Heart right ventricle (tissue), 16 donors: Measurements from ENCODE around the gene ASCL5. TPM values are rescaled to one million over a fixed set of nuclear protein-coding genes. Genes with fewer than 3 reads are reported as not detected.

ENCODE experiments used
- ATAC-seq, 8 donors: fragments of 200-7000 bp; cut with Tn5 transposase; one replicate each; pipeline ENCODE4 v1.9.1; 2020; ENCODE audit warnings: mild to moderate bottlenecking in 8 of 8, moderate library complexity in 8 of 8, moderate number of reproducible peaks in 1 of 8
- DNase-seq, 2 donors: peaks; one replicate each; pipeline ENCODE4 v3.0.0-alpha.2; 2020
- H3K27ac ChIP-seq, 10 donors: fragments of 200-600 bp; sonication (generic) in 2 of 10; one replicate each; pipeline versions ENCODE4 v1.5.0 to v1.8.0; 2020 to 2022; ENCODE audit warnings: mild to moderate bottlenecking in 3 of 10
- H3K27me3 ChIP-seq, 7 donors: fragments of 200-600 bp; one replicate each; pipeline ENCODE4 v1.8.0; 2021 to 2022; ENCODE audit warnings: mild to moderate bottlenecking in 2 of 7
- H3K36me3 ChIP-seq, 9 donors: fragments of 200-600 bp; sonication (generic) in 1 of 9; one replicate each; pipeline versions ENCODE4 v1.5.0 to v1.8.0; 2020 to 2022; ENCODE audit warnings: mild to moderate bottlenecking in 2 of 9
- H3K4me1 ChIP-seq, 9 donors: fragments of 200-600 bp; sonication (generic) in 1 of 9; one replicate each; pipeline versions ENCODE4 v1.5.0 to v1.8.0; 2020 to 2022; ENCODE audit warnings: mild to moderate bottlenecking in 4 of 9
- H3K4me3 ChIP-seq, 10 donors: fragments of 200-600 bp; sonication (generic) in 2 of 10; one replicate each; pipeline versions ENCODE4 v1.5.0 to v1.8.0; 2020 to 2022; ENCODE audit warnings: mild to moderate bottlenecking in 7 of 10, moderate library complexity in 2 of 10
- H3K9me3 ChIP-seq, 11 donors: fragments of 200-600 bp in 10 of 11; sonication (generic) in 2 of 11; one replicate each; pipeline versions ENCODE4 v1.5.0 to v1.8.0; 2013 to 2022; ENCODE audit warnings: mild to moderate bottlenecking in 2 of 11, control low read depth in 1 of 11, moderate library complexity in 1 of 11
- CTCF ChIP-seq, 9 donors: fragments of 200-600 bp; sonication (generic) in 2 of 9; IDR thresholded peaks; one replicate each; pipeline versions ENCODE4 v1.5.0 to v1.8.0; 2021 to 2022; ENCODE audit warnings: antibody characterized with exemption in 9 of 9, mild to moderate bottlenecking in 5 of 9, moderate library complexity in 1 of 9
- WGBS, 2 donors: extraction: QIAGEN DNeasy Blood & Tissue Kit; methylation state at CpG; one replicate each; pipeline ENCODE4 v1.1.7; 2013; ENCODE audit warnings: inconsistent platforms in 1 of 2; 5-methylcytosine and 5-hydroxymethylcytosine counted together
- intact Hi-C, 10 donors: fragments of 100-400 bp; cut with DNase I; formaldehyde crosslinking; loops; one replicate each; pipeline versions ENCODE4 v1.11.1 to v1.14.2; 2022
- polyA plus RNA-seq, 2 donors: library from polyadenylated mRNA; stranded (reverse); fragments of 200-250 nt; gene quantifications; one replicate each; pipeline ENCODE4 v1.2.3, GENCODE V29; 2013
- total RNA-seq, 10 donors: library from RNA; stranded (reverse); fragmentation: NEBNext Ultra II Directional in 3 of 10; extraction: Animal tissue kit (Norgen Biotek cat#: 25700) in 3 of 10; gene quantifications; one replicate each; pipeline versions ENCODE4 v1.2.1 to v1.2.4, GENCODE V29; 2021 to 2023
- donor health status: Arrhythmogenic right ventricular cardiomyopathy.
- donor health status: ischemic (EF 13 %, LVEDD 7.1; RV severe dilation, severe dysfunction).
- donor health status: healthy with polysubstance abuse.
- donor health status: DM: no; HTN: yes; CAD: no.
- donor health status: DM: no; HTN: no; CAD: no.
- donor health status: ischemic (EF 25% LVEDD 6.9; RV normal size, moderate dysfunction).
- donor health status: ischemic (EF 25% LVEDD 5.7; RV mildly dilated, moderate dysfunction).
- donor health status: healthy.
- donor health status: DM: yes; HTN: yes; CAD: no.
- donor health status: Ischemic cardiomyopathy.
- donor health status: ischemic (EF 35%, LVEDD 5.7; RV mildly dilated, moderate dysfunction).
- donor health status: nonischemic (EF 11% LVEDD 7.7; RV severe dilation, severe dysfunction).
- donor health status: DM: yes; HTN: yes; CAD: no.
- donor health status: PGD.
- donor health status: ischemic (EF 29% LVEDD 5.4; RV normal size, mild dysfunction).
- donor health status: nonischemic (EF 23%, LVEDD 6.1; RV moderate dilation, normal function).

Gene ASCL5
- total and polyA plus RNA-seq, 12 donors: not detected

DNA sequence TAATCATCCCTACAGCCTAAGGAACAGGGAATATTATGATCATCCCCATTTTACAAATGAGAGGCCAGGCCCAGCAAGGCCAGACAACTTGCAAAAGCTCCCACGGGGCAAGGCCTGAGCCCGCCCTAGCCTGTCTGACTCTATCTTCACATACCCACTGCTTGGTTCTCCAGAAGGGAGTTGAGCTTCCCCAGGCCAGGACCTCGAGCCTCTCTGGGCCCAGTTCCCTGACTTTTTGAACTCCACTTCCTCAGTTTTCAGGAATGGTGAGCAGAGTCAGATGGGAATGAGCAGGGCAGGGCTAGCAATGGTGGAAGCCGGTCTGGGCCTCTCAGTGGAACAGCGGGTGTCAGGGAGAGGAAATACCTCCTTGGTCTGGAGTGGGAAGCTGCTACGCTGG is 54.1 kb downstream of the ASCL5 start:
- H3K4me1 ChIP-seq: no peaks in the 10 kb centered on the region
- peaks cover 0 to 7% (median 0%) of the 10 kb centered on the region in 7 donors for H3K27me3 ChIP-seq
- H3K9me3 ChIP-seq: no peaks in the 10 kb centered on the region
- TF ChIP-seq CTCF (IDR thresholded peaks at IDR 0.05): no peak
- 54 to 65% methylated on average over 6 of the region's 6 CpGs for WGBS, 2 donors
- intact Hi-C loops: no loop called here
- no peak overlapping the region for H3K4me3 ChIP-seq
- H3K27ac ChIP-seq: no peak overlapping the region
- ATAC-seq: peak in 7 of 8 donors; percentile 28 to 55 (median 50)
- H3K36me3 ChIP-seq: no peaks in the 10 kb centered on the region
- peak in 1 of 2 donors; percentile 14 for DNase-seq

DNA sequence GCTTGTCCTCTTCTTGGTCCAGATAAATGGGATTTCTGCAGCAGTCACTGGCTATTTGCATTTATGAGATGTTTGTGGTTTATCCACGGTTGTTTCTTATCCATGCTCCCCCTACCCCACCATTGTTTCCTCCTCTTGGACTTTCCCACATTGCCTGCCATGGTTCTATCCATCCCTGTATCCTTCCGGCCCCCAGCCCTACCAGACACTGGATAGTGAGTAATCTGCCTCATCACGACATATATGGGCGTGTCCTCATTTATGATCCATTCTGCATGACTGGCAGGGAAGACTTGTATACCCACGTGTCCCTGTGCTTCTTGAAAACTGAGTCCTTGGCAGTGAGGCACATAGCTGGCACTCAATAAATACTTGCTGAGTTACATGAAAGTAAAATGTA is 54.8 kb downstream of the ASCL5 start:
- intact Hi-C loops: no loop called here
- Histone ChIP-seq H3K27ac (no peak overlapping the region), H3K4me3 (no peak overlapping the region), H3K4me1 (no peaks in the 10 kb centered on the region), H3K36me3 (no peaks in the 10 kb centered on the region), H3K27me3 (peaks cover 0 to 10% (median 0%) of the 10 kb centered on the region in 7 donors), H3K9me3 (no peaks in the 10 kb centered on the region)
- WGBS, 2 donors: 71 to 83% methylated on average over 5 of the region's 5 CpGs
- ATAC-seq: no peak
- TF ChIP-seq CTCF (IDR thresholded peaks at IDR 0.05): no peak
- DNase-seq: no peak

- Histone ChIP-seq H3K27ac (no peak overlapping the region), H3K9me3 (no peaks in the 10 kb centered on the region), H3K27me3 (peaks cover 0 to 17% (median 0%) of the 10 kb centered on the region in 7 donors), H3K4me3 (no peak overlapping the region), H3K4me1 (no peaks in the 10 kb centered on the region), H3K36me3 (no peaks in the 10 kb centered on the region)
- intact Hi-C loops: no loop called here
- TF ChIP-seq CTCF (IDR thresholded peaks at IDR 0.05): no peak
- WGBS, 2 donors: 93 to 96% methylated on average over 3 of the region's 3 CpGs
- DNase-seq: no peak
- ATAC-seq: no peak
These were observed 57.3 kb downstream of the ASCL5 start for GRCh38 chr1:201069636-201070035.

GRCh38 chr1:201068976-201069375 is 58.0 kb downstream of the ASCL5 start:
- Histone ChIP-seq H3K36me3 (no peaks in the 10 kb centered on the region), H3K4me1 (no peaks in the 10 kb centered on the region), H3K27ac (no peak overlapping the region), H3K9me3 (no peaks in the 10 kb centered on the region), H3K27me3 (peaks cover 0 to 17% (median 0%) of the 10 kb centered on the region in 7 donors), H3K4me3 (no peak overlapping the region)
- ATAC-seq: no peak
- DNase-seq: no peak
- intact Hi-C loops: no loop called here
- WGBS, 2 donors: 71 to 79% methylated on average over 4 of the region's 4 CpGs
- TF ChIP-seq CTCF (IDR thresholded peaks at IDR 0.05): no peak
